GM19099 (cell line): Measurements from ENCODE around the gene ATG7.

ENCODE experiments used
- POLR2A ChIP-seq: IDR thresholded peaks from 3 replicates; pipeline ENCODE4 v1.6.1; 2011; ENCODE audit warnings: low read depth; ENCODE audit not compliant: insufficient read length; ENCODE audit errors: extremely low read depth

Gene ATG7

GRCh38 chr3:11543141-11543947 is 271.1 kb downstream of the ATG7 start:
- TF ChIP-seq POLR2A = no peak

- no peak for TF ChIP-seq POLR2A
These were observed 271.8 kb downstream of the ATG7 start for GRCh38 chr3:11543948-11544387.

GRCh38 chr3:11544412-11545181 is 272.4 kb downstream of the ATG7 start:
- no peak for TF ChIP-seq POLR2A

- no peak for TF ChIP-seq POLR2A
These were observed 273.1 kb downstream of the ATG7 start for GRCh38 chr3:11545186-11545851.

GRCh38 chr3:11546657-11547302 is 274.6 kb downstream of the ATG7 start:
- TF ChIP-seq POLR2A = no peak

- no peak for TF ChIP-seq POLR2A
These were observed 275.3 kb downstream of the ATG7 start for GRCh38 chr3:11547498-11547897.

GRCh38 chr3:11548721-11549131 is 276.5 kb downstream of the ATG7 start:
- TF ChIP-seq POLR2A = no peak

GRCh38 chr3:11549580-11550140 is 277.5 kb downstream of the ATG7 start:
- TF ChIP-seq POLR2A = no peak

- TF ChIP-seq POLR2A = no peak
These were observed 278.8 kb downstream of the ATG7 start for GRCh38 chr3:11551036-11551435.

GRCh38 chr3:11552289-11553264 is 280.4 kb downstream of the ATG7 start:
- no peak for TF ChIP-seq POLR2A

GRCh38 chr3:11553436-11554235 is 281.4 kb downstream of the ATG7 start:
- no peak for TF ChIP-seq POLR2A

GRCh38 chr3:11554236-11554610 is 282.0 kb downstream of the ATG7 start:
- no peak for TF ChIP-seq POLR2A

- no peak for TF ChIP-seq POLR2A
These were observed 282.5 kb downstream of the ATG7 start for GRCh38 chr3:11554666-11555065.
